GM21515 (cell line): ENCODE data around the gene GRIA1.

Experiments
- ATAC-seq: cut with Tn5 transposase; IDR thresholded peaks from one replicate; pipeline ENCODE4 v1.9.1; 2021; ENCODE audit not compliant: unreplicated experiment

GRIA1 gene

GRCh38 chr5:153770066-153770465, 279.6 kb downstream of the GRIA1 start:
- no peak for ATAC-seq

GRCh38 chr5:153774686-153775085, 284.2 kb downstream of the GRIA1 start:
- no peak for ATAC-seq

DNA sequence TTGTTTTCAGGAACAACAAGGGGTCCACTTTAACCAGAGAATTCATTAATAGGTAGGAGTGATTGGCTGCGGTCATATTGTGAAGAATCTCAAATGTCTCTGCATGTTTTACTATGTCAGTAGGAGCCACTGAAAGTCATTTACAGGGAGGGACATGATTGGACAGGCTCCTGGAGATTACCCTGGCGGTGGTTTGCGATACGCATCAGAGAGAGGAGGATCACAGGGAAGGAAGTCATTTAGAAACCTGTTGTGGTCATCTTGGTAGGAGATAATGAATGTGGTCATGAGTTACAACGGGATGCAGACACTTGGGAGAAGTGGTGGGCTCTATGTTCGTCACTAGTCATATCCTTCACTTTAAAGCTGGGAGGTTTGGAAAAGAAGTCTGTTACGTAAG, 285.5 kb downstream of the GRIA1 start:
- no peak for ATAC-seq

GRCh38 chr5:153777681-153778581, 287.5 kb downstream of the GRIA1 start:
- no peak for ATAC-seq

GRCh38 chr5:153779836-153780235, 289.4 kb downstream of the GRIA1 start:
- ATAC-seq = no peak

DNA sequence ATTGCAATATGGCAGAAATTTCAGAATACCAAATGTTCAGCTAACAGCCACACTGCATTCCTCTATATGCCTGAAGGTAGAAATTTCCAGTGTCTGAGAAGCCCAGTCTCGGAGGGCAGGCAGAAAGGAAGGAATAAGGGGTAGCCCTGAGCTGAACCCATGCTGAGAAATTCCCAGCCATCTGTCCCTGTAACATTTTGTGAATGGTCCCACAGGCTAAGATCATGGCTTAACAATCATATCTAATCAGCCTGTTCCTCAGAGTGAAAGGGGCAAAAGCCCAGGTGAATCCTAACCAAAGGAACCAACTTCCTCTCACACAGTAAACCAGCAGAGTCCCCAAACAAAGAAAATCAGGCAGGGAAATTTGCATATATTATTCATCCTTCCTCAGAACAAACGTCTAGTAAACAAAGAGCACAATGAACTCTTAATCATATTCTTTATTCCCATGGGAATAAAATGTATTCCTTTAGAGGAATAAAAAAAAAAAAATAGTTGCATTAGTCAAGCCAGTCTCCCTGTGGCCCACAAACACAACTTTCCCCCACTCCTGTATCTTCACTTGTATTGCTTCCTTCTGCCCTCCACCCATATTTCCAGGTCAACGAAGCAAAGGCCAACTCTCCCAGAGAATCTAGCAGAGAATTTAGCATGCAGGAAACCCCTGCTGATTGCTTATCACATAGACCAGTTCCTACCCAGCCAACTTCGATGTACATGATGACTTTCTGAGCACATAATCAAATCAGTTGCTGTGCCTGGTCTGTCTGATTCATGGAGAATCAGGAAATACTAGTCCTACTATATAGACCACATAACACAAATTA, 290.6 kb downstream of the GRIA1 start:
- no peak for ATAC-seq

GRCh38 chr5:153782589-153783361, 292.3 kb downstream of the GRIA1 start:
- ATAC-seq = no peak

DNA sequence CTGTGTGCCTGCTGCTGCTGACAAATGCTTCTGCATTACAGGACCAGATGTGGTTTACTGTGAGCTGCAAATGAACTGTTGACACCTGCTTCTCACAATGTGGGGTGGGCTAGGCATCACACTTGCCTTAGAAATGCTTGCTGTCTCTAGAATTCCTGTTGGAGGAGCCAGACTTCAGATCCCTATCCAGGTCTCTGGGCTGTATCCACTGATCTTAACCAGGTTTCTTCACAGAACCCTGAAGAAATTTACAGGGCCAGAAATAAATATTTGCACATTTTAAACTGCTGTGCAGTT, 292.8 kb downstream of the GRIA1 start:
- ATAC-seq = no peak

- ATAC-seq = no peak
Observed at GRCh38 chr5:153784277-153784676, 293.8 kb downstream of the GRIA1 start.

DNA sequence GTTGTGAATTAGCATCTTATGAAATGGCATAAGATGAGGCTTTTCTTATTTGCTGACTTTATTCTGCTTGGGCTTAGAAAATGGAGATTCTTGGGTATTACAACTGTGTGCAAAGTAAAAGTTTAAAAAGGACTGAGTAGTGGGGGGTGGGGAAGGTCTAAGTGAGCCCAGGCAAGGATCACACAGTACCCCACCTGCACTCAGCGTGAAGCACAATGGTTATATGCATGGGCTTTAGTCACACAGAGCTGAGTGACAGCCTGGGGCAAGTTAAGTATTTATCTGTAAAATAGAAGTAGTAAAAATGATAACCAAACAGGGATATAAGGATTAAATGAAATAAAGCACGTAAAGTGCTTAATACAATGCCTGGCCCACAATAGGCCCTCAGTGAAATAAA, 300.9 kb downstream of the GRIA1 start:
- ATAC-seq = no peak

- ATAC-seq = no peak
Observed at GRCh38 chr5:153792305-153792704, 301.8 kb downstream of the GRIA1 start.

- ATAC-seq = no peak
Observed at GRCh38 chr5:153793699-153794098, 303.2 kb downstream of the GRIA1 start.

- no peak for ATAC-seq
Observed at GRCh38 chr5:153794327-153794726, 303.9 kb downstream of the GRIA1 start.

DNA sequence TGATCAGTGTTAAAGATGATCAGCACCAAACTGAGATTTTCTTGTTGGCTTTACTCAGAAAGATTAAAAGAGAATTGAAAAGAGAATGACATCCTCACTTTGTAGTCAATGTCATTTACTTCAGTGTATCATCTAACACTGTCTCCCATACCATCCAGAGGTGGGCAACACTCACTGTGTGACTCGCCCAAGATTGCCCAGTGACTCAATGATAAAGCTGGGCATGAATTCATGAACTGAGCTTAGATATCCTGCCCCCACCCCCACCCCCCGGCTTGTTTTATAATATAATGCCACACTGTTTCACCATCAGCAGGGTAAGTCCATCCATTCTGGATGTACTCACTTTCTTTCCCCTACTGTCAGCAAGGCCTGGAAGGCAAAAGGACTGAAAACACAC, 306.1 kb downstream of the GRIA1 start:
- ATAC-seq = no peak

GRCh38 chr5:153797484-153797883, 307.0 kb downstream of the GRIA1 start:
- peak; percentile 90 for ATAC-seq

GRCh38 chr5:153798830-153799229, 308.4 kb downstream of the GRIA1 start:
- ATAC-seq = no peak

- ATAC-seq = no peak
Observed at GRCh38 chr5:153799466-153799865, 309.0 kb downstream of the GRIA1 start.

- no peak for ATAC-seq
Observed at GRCh38 chr5:153802050-153802821, 311.8 kb downstream of the GRIA1 start.

DNA sequence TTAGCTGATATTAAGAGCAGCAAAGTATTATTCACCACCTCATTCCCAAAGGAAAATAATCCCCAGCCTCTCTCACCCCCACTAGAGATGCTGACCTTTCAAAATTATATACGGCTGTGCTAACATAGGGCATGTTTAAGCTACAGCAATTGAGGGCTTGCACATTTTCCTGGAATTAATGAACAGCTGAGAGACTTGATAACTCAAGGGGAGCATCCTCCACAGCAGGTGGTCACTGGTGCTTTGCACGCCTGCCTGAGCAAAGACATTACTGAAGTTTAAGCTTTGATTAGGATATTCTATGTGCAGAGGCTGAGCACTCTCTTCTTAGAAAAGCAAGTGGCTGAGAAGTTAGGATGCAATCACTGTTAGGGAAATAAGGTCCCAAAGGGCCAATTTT, 317.3 kb downstream of the GRIA1 start:
- ATAC-seq = no peak

DNA sequence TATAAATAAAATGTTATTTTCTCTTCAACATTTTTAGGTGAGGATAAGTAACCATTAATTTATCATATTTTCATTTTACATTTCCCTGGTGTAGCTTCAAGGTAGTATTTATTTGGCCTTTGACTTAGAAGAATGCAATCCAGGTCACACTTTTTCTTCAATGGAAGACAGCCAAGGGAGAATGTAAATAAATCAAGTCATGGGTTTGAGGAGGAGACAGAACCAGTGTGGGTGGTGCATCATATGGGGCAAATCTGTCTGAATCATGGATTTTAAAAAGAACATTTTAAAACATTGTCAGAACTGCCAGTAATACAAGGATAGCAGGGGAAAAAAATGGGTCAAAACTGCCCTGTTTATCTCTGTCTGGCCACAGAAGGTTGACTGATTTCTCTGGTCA, 318.7 kb downstream of the GRIA1 start:
- no peak for ATAC-seq

- no peak for ATAC-seq
Observed at GRCh38 chr5:153813901-153814300, 323.4 kb downstream of the GRIA1 start.
